ENCODE data around the gene UXS1. TPM values are rescaled to one million over a fixed set of nuclear protein-coding genes. Genes with fewer than 3 reads are reported as not detected.

UXS1 gene
- total and polyA plus RNA-seq, 2 of the 8 experiments (the other 6 are each of a cell fraction or from before 2014, with no cell fraction given): 44.5 to 63.4 TPM

DNA sequence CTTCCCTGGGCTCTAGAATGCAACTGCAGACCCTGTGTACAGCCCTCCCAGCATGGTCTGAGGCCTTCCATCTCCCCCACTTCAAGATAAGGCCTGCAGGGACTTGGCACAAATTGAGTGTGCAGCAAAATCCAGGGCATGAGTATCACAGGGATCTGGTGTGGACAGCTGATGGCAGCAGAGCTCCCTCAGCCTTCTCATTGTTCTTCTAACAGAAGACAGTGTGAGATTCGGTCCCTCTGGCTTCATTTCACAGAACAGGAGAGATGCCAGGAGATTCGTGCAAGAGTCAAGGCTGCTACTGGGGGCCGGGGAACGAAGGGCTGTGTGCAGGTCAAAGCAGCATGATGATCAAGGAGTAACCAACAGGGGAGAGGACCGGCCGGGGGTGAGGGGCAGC is 85.8 kb downstream of the UXS1 start:
- peaks cover 3 to 26% (median 21%) of the 10 kb centered on the region in 4 experiments; a peak in 7 of 8 replicates for H3K36me3 ChIP-seq (ENCODE audit: control insufficient read depth in 2 of 4, insufficient read depth in 4 of 4, low read length in 3 of 4)
- no peak overlapping the region for H3K56ac ChIP-seq (replicated peaks; ENCODE audit: insufficient read length, low read depth, low read length)
- DNase-seq (ENCODE audit: low read depth in 1 of 2, low spot score in 2 of 2) (no peak), FAIRE-seq (no peak)
- H4K5ac ChIP-seq (ENCODE audit: insufficient read length, low read depth, low read length): no peak overlapping the region
- no peaks in the 10 kb centered on the region for H3K23me2 ChIP-seq (ENCODE audit: low read depth, low read length)
- no peak overlapping the region for H2AK5ac ChIP-seq (ENCODE audit: low read depth, low read length)
- no peak overlapping the region for H3K18ac ChIP-seq (ENCODE audit: extremely low read depth, low read length)
- H3K4me1 ChIP-seq (replicated peaks in 1 of 4; ENCODE audit: control insufficient read depth in 3 of 4, insufficient read depth in 4 of 4, low read length in 3 of 4): no peaks in the 10 kb centered on the region
- H3K79me1 ChIP-seq (ENCODE audit: low read depth, low read length): no peaks in the 10 kb centered on the region
- H4K8ac ChIP-seq (ENCODE audit: extremely low read depth, insufficient read depth, low read length): no peak overlapping the region
- H2BK12ac ChIP-seq (ENCODE audit: low read depth, low read length): no peak overlapping the region
- H3K9ac ChIP-seq (replicated peaks in 1 of 4; ENCODE audit: extremely low read depth in 1 of 4, low read depth in 3 of 4, low read length in 3 of 4): no peak overlapping the region
- no peak overlapping the region for H2AFZ ChIP-seq (ENCODE audit: low read length)
- H3K27me3 ChIP-seq (replicated peaks in 1 of 4; ENCODE audit: control insufficient read depth in 3 of 4, extremely low read depth in 1 of 4, insufficient read depth in 3 of 4, low read length in 3 of 4): no peaks in the 10 kb centered on the region
- H2BK15ac ChIP-seq (ENCODE audit: low read length): no peak overlapping the region
- no peak overlapping the region for H3K27ac ChIP-seq (ENCODE audit: low read depth, low read length)
- H3K14ac ChIP-seq (ENCODE audit: insufficient read length): no peak overlapping the region
- TF ChIP-seq TCF12 (IDR thresholded peaks at IDR 0.05; ENCODE audit: low read depth, low read length) (no peak), RAD21 (IDR thresholded peaks at IDR 0.05 in 1 of 2, conservative IDR thresholded peaks at IDR 0.05 in 1 of 2; ENCODE audit: low read depth in 2 of 2, low read length in 2 of 2) (peak; percentile 10 to 28; a peak in 3 of 4 replicates)
- H3K23ac ChIP-seq (ENCODE audit: insufficient read length): no peak overlapping the region
- no peak overlapping the region for H3K4me3 ChIP-seq (ENCODE audit: extremely low read depth in 1 of 4, insufficient read depth in 2 of 4, low read depth in 3 of 4, low read length in 4 of 4)
- H2BK120ac ChIP-seq (replicated peaks; ENCODE audit: low read depth, low read length): no peak overlapping the region
- 87% methylated on average over 6 of the region's 6 CpGs; no CpG with 5 or more reads in 1 of the 2 experiments for WGBS, 2 experiments (ENCODE audit: extremely low coverage in 1 of 2, insufficient coverage in 1 of 2, insufficient read length in 1 of 2, insufficient replicate concordance in 2 of 2, low coverage in 1 of 2, low lambda C conversion rate in 2 of 2, missing lambda C conversion rate in 1 of 2)
- no peak overlapping the region for H3K4ac ChIP-seq (replicated peaks; ENCODE audit: insufficient read length, low read depth, low read length)
- no peak overlapping the region for H3K4me2 ChIP-seq (ENCODE audit: insufficient read depth in 1 of 2, low read depth in 2 of 2, low read length in 2 of 2)
- no peaks in the 10 kb centered on the region for H3K9me3 ChIP-seq (ENCODE audit: insufficient read depth in 2 of 2, low read depth in 1 of 2, low read length in 1 of 2)
- POLR2A ChIA-PET (ENCODE audit: partially characterized antibody): no interaction called here
- no peak overlapping the region for H2BK20ac ChIP-seq (ENCODE audit: low read length)
- H3K79me2 ChIP-seq (ENCODE audit: control insufficient read depth in 1 of 2, insufficient read depth in 2 of 2, low read length in 2 of 2): no peaks in the 10 kb centered on the region
- no peak overlapping the region for H4K91ac ChIP-seq (replicated peaks; ENCODE audit: insufficient read length, low read length)
- peaks cover 0 to 8% of the 10 kb centered on the region in 2 experiments for H4K20me1 ChIP-seq (replicated peaks in 1 of 2; ENCODE audit: control insufficient read depth in 1 of 2, insufficient read depth in 2 of 2, low read length in 2 of 2)
- CTCF ChIA-PET (ENCODE audit: partially characterized antibody): interaction anchor here (0.9 to 1.2 kb wide), 2 partner anchors 10 to 166 kb away, joined by 3 to 7 read pairs; no protein-coding TSS in a partner anchor
- no peak overlapping the region for H2BK5ac ChIP-seq (ENCODE audit: low read depth, low read length)

Measured in H1 (cell line).